IPS DF 19.7 (cell line): ENCODE measurements around the gene RAMP3.
A peak's percentile ranks its signal among the peaks of the same experiment; 100 is the strongest.
"Not testable (repeated sequence)": the region's sequence is repeated elsewhere in the genome, so short reads cannot be mapped to it uniquely, and the experiment has no call there.

ENCODE experiments used
- DNase-seq: peaks from one replicate; pipeline ENCODE4 v3.0.0-alpha.2; 2013; ENCODE audit warnings: low read depth, low spot score

The RAMP3 gene

GRCh38 chr7:45131891-45132290 is 25.7 kb upstream of the RAMP3 start:
- DNase-seq: no peak

GRCh38 chr7:45132708-45133320 is 24.8 kb upstream of the RAMP3 start:
- no peak for DNase-seq

- DNase-seq: no peak
These were observed 24.2 kb upstream of the RAMP3 start for GRCh38 chr7:45133352-45133751.

- DNase-seq: no peak
These were observed 23.7 kb upstream of the RAMP3 start for GRCh38 chr7:45133877-45134276.

- DNase-seq: peak; percentile 35
These were observed 21.2 kb upstream of the RAMP3 start for GRCh38 chr7:45136106-45137060.

GRCh38 chr7:45138433-45139267 is 18.9 kb upstream of the RAMP3 start:
- no peak for DNase-seq

GRCh38 chr7:45140827-45141226 is 16.8 kb upstream of the RAMP3 start:
- DNase-seq: no peak

GRCh38 chr7:45143616-45144015 is 14.0 kb upstream of the RAMP3 start:
- no peak for DNase-seq

GRCh38 chr7:45145881-45146280 is 11.7 kb upstream of the RAMP3 start:
- DNase-seq: no peak

- no peak for DNase-seq
These were observed 10.8 kb upstream of the RAMP3 start for GRCh38 chr7:45146531-45147379.

- no peak for DNase-seq
These were observed 9.5 kb upstream of the RAMP3 start for GRCh38 chr7:45147858-45148652.

- DNase-seq: no peak
These were observed 9.0 kb upstream of the RAMP3 start for GRCh38 chr7:45148653-45148973.

GRCh38 chr7:45149606-45150005 is 8.0 kb upstream of the RAMP3 start:
- DNase-seq: no peak

- no peak for DNase-seq
These were observed 7.4 kb upstream of the RAMP3 start for GRCh38 chr7:45150199-45150598.

- DNase-seq: no peak
These were observed 6.4 kb upstream of the RAMP3 start for GRCh38 chr7:45151131-45151684.

- no peak for DNase-seq
These were observed 5.6 kb upstream of the RAMP3 start for GRCh38 chr7:45151967-45152366.

GRCh38 chr7:45153233-45153632 is 4.4 kb upstream of the RAMP3 start:
- no peak for DNase-seq

- DNase-seq: not testable (repeated sequence)
These were observed 3.7 kb upstream of the RAMP3 start for GRCh38 chr7:45153861-45154260.

GRCh38 chr7:45155357-45155900 is 2.2 kb upstream of the RAMP3 start:
- DNase-seq: no peak

GRCh38 chr7:45155941-45156340 is 1.6 kb upstream of the RAMP3 start:
- DNase-seq: no peak
